ENCODE measurements around the gene NUP93.

GRCh38 chr16:56753410-56753809 lies 23.5 kb downstream of the NUP93 start:
- no peak for TF ChIP-seq BHLHE40 (IDR thresholded peaks at IDR 0.05; ENCODE audit: borderline replicate concordance)
- no peak for TF ChIP-seq FOXM1 (IDR thresholded peaks at IDR 0.05; ENCODE audit: borderline replicate concordance)
- no peak for TF ChIP-seq ELF4 (IDR thresholded peaks at IDR 0.05)

Data from HEK293T (cell line).